RWPE2 (cell line): Measurements from ENCODE around the gene MTARC1.

Experiments
- ATAC-seq: fragments of 200-7000 bp; cut with Tn5 transposase; 3 replicates; pipeline ENCODE4 v1.9.1; 2021; ENCODE audit warnings: low read depth
- DNase-seq: peaks from one replicate; pipeline ENCODE4 v3.0.0-alpha.2; 2020; ENCODE audit warnings: low spot score
- H3K27ac ChIP-seq: fragments of 450-650 bp; 2 replicates; pipeline ENCODE4 v1.5.1; 2017; ENCODE audit warnings: mild to moderate bottlenecking; ENCODE audit not compliant: poor library complexity, severe bottlenecking
- H3K27me3 ChIP-seq: fragments of 250-450 bp; sonication (Bioruptor Pico); 2 replicates; pipeline ENCODE4 v1.5.1; 2021; ENCODE audit warnings: mild to moderate bottlenecking, moderate library complexity; ENCODE audit not compliant: insufficient read depth, poor library complexity, severe bottlenecking
- H3K36me3 ChIP-seq: fragments of 250-450 bp; sonication (Bioruptor Pico); 2 replicates; pipeline ENCODE4 v1.5.1; 2020; ENCODE audit warnings: low read depth, mild to moderate bottlenecking, moderate library complexity
- H3K4me1 ChIP-seq: fragments of 250-450 bp; sonication (Bioruptor Pico); 2 replicates; pipeline ENCODE4 v1.5.1; 2021; ENCODE audit warnings: mild to moderate bottlenecking, moderate library complexity; ENCODE audit not compliant: insufficient read depth, poor library complexity, severe bottlenecking
- H3K4me3 ChIP-seq: fragments of 250-450 bp; sonication (Bioruptor Pico); 2 replicates; pipeline ENCODE4 v1.5.1; 2021; ENCODE audit warnings: mild to moderate bottlenecking, moderate library complexity; ENCODE audit not compliant: severe bottlenecking
- H3K9me3 ChIP-seq: fragments of 250-450 bp; sonication (Bioruptor Pico); 2 replicates; pipeline ENCODE4 v1.5.1; 2021; ENCODE audit warnings: mild to moderate bottlenecking, moderate library complexity; ENCODE audit not compliant: severe bottlenecking
- CTCF ChIP-seq: fragments of 450-650 bp; IDR thresholded peaks from one replicate; pipeline ENCODE4 v1.5.1; 2017; ENCODE audit warnings: mild to moderate bottlenecking, moderate library complexity; ENCODE audit not compliant: poor library complexity, severe bottlenecking

MTARC1 gene

GRCh38 chr1:220747437-220748088, 39.1 kb upstream of the MTARC1 start:
- no peaks in the 10 kb centered on the region for H3K9me3 ChIP-seq
- no peak overlapping the region for H3K27ac ChIP-seq
- H3K4me1 ChIP-seq: no peaks in the 10 kb centered on the region
- ATAC-seq (no peak; the same call in 2 of the 3 replicates), DNase-seq (no peak)
- peak overlapping the region; percentile 57 for H3K4me3 ChIP-seq
- H3K36me3 ChIP-seq: no peaks in the 10 kb centered on the region
- no peaks in the 10 kb centered on the region for H3K27me3 ChIP-seq
- no peak for TF ChIP-seq CTCF

- no peak within 1 kb of the TSS for H3K27ac ChIP-seq
These were observed 38.4 kb upstream of the MTARC1 start, which contains the start of gene MTARC2 for GRCh38 chr1:220748089-220748934. Gene MTARC2 (plus strand): TSS chr1:220748322. CDS start chr1:220748532, 210 bp downstream.

GRCh38 chr1:220748936-220749335, 37.8 kb upstream of the MTARC1 start:
- Histone ChIP-seq H3K4me1 (no peaks in the 10 kb centered on the region), H3K27me3 (no peaks in the 10 kb centered on the region), H3K9me3 (no peaks in the 10 kb centered on the region), H3K36me3 (no peaks in the 10 kb centered on the region), H3K4me3 (peak overlapping the region; percentile 57), H3K27ac (no peak overlapping the region)
- TF ChIP-seq CTCF: no peak
- DNase-seq (no peak), ATAC-seq (no peak)

More at GRCh38 chr1:220748089-220748934, 38.4 kb upstream of the MTARC1 start, which contains the start of gene MTARC2:
- ATAC-seq (peak; percentile 93), DNase-seq (no peak)
- H3K4me3 ChIP-seq: peak within 1 kb of the TSS; percentile 57
- no peak for TF ChIP-seq CTCF
- no peaks in the 10 kb centered on the region for H3K36me3 ChIP-seq
- H3K9me3 ChIP-seq: no peaks in the 10 kb centered on the region
- H3K4me1 ChIP-seq: no peaks in the 10 kb centered on the region
- no peaks in the 10 kb centered on the region for H3K27me3 ChIP-seq

GRCh38 chr1:220750131-220750515, 36.6 kb upstream of the MTARC1 start:
- TF ChIP-seq CTCF: no peak
- Histone ChIP-seq H3K4me1 (no peaks in the 10 kb centered on the region), H3K4me3 (no peak overlapping the region), H3K36me3 (no peaks in the 10 kb centered on the region), H3K9me3 (no peaks in the 10 kb centered on the region), H3K27me3 (no peaks in the 10 kb centered on the region), H3K27ac (no peak overlapping the region)
- no peak for DNase-seq
- ATAC-seq: no peak

- H3K27me3 ChIP-seq: no peaks in the 10 kb centered on the region
- no peaks in the 10 kb centered on the region for H3K9me3 ChIP-seq
- no peak overlapping the region for H3K4me3 ChIP-seq
- H3K4me1 ChIP-seq: no peaks in the 10 kb centered on the region
- H3K36me3 ChIP-seq: no peaks in the 10 kb centered on the region
- H3K27ac ChIP-seq: no peak overlapping the region
- ATAC-seq (no peak), DNase-seq (no peak)
- TF ChIP-seq CTCF: no peak
These were observed 35.6 kb upstream of the MTARC1 start for GRCh38 chr1:220751111-220751510.
